NB4 (cell line): ENCODE results near the gene PLA2G4F.
A peak's percentile ranks its signal among the peaks of the same experiment; 100 is the strongest.

Source experiments
- POLR2A ChIP-seq: IDR thresholded peaks from 2 replicates; pipeline ENCODE4 v1.6.1; 2011; ENCODE audit warnings: mild to moderate bottlenecking; ENCODE audit not compliant: insufficient read length; ENCODE audit errors: extremely low read depth
- TF ChIP-seq, protein P1 (sequence below): IDR thresholded peaks from one replicate; pipeline ENCODE4 v1.5.1; 2012; ENCODE audit warnings: low read depth, low read length
- TF ChIP-seq, protein P2 (sequence below): IDR thresholded peaks from 2 replicates; pipeline ENCODE4 v1.6.1; 2011; ENCODE audit warnings: low read depth, low read length

DNA sequence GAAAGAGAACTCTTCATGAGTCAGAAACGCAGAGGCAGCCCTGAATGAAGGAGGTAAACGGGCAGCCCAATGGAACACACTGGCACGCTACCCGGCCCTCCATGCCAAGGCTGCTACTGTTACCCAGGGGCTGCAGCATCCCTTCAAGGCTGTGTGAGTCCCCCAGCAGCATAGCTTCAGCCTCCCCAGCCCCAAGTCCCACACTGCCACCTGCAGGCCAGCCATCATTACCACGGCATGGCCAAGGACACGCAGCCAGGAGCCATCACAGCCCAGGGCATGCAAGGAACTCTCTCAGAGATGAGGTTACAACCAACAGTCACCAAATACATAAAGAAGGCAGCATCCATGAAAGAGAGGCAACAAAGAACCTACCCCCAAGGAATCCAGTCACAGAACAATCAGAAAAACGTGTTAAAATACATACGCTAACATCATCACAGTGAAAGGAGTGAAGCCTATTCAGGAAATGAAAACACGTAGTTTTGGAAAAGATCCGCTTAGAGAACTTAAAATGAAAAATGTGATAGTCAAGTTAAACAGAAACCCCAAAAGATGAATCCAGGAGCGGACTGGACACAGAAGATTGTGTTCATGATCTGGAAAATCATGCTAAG lies 22.4 kb downstream of the PLA2G4F start:
- TF ChIP-seq POLR2A, result no peak
- TF ChIP-seq, protein P1, sequence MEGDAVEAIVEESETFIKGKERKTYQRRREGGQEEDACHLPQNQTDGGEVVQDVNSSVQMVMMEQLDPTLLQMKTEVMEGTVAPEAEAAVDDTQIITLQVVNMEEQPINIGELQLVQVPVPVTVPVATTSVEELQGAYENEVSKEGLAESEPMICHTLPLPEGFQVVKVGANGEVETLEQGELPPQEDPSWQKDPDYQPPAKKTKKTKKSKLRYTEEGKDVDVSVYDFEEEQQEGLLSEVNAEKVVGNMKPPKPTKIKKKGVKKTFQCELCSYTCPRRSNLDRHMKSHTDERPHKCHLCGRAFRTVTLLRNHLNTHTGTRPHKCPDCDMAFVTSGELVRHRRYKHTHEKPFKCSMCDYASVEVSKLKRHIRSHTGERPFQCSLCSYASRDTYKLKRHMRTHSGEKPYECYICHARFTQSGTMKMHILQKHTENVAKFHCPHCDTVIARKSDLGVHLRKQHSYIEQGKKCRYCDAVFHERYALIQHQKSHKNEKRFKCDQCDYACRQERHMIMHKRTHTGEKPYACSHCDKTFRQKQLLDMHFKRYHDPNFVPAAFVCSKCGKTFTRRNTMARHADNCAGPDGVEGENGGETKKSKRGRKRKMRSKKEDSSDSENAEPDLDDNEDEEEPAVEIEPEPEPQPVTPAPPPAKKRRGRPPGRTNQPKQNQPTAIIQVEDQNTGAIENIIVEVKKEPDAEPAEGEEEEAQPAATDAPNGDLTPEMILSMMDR, result peak; percentile 90
- TF ChIP-seq, protein P2, sequence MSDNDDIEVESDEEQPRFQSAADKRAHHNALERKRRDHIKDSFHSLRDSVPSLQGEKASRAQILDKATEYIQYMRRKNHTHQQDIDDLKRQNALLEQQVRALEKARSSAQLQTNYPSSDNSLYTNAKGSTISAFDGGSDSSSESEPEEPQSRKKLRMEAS, result peak; percentile 74
